GM21515 (cell line): ENCODE results near the gene VAPA.

ENCODE experiments used
- ATAC-seq: cut with Tn5 transposase; IDR thresholded peaks from one replicate; pipeline ENCODE4 v1.9.1; 2021; ENCODE audit not compliant: unreplicated experiment

The VAPA gene

GRCh38 chr18:9968081-9968848 lies 54.4 kb downstream of the VAPA start:
- ATAC-seq: no peak

DNA sequence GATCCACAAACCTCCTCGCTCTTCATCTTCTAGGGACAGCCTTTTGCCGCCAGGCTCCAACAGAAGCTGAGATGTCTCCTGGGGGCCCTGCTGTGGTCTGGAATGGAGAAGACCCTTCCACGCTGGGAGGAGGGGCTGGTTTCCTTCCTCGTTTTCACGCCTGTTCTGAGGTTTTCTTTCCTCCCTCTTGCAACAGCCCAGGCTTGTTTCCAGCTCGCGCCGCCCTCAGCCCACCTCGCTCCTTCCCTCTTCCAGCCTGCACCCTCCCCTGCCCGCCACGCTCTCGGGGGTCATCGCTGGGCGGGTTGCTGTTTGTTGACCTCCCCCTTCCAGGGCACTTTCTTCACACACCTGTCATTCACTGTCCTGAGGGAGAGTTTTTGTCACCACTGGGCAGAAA lies 55.4 kb downstream of the VAPA start:
- ATAC-seq: no peak

GRCh38 chr18:9971313-9971920 lies 57.6 kb downstream of the VAPA start:
- ATAC-seq: no peak

GRCh38 chr18:9973470-9973869 lies 59.7 kb downstream of the VAPA start:
- ATAC-seq: no peak

DNA sequence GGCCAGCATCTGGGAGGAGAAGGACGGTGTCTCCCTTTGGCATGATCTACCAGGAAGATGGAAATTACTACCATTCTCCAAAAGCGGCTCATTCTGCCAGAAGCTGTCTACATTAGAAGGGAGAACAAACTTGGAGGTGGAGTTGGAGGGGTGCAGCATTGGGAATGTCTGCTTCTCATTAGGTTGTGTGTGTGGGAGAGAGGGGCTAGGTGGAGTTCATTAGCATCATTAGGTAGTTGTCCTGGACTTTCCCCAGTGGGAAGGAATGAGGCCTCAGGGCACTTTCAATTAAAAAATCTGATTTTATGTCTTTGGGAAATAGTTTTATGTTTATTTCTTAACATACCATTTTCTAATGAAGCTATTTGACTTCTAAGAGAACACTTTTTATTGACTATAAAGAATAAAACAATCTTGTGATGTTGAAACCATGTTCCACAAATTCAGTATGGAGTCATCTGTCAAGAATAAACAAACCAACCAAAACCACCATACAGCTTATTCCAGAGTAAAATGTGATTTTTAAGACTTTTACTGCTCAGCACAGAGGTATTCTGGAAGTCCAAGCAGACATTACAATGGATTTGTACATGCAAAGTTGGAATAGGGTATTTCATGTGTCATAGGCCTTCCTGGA lies 60.6 kb downstream of the VAPA start:
- ATAC-seq: no peak

- no peak for ATAC-seq
These were observed 61.8 kb downstream of the VAPA start for GRCh38 chr18:9975658-9976057.

DNA sequence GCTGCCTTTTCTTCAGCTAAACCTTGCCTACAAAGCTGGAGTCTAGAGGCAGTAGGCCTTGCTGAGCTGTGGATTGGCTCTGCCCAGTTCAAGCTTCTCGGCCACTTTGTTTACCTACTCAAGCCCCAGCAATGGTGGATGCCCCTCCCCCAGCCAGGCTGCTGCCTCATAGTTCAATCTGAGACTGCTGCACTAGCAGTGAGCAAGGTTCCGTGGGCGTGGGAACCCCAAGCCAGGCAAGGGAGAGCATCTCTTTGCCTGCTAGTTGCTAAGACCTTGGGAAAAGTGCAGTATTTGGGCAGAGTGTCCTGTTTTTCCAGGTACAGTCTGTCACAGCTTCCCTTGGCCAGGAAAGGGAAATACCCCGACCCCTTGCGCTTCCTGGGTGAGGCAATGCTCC lies 68.9 kb downstream of the VAPA start:
- ATAC-seq: no peak

DNA sequence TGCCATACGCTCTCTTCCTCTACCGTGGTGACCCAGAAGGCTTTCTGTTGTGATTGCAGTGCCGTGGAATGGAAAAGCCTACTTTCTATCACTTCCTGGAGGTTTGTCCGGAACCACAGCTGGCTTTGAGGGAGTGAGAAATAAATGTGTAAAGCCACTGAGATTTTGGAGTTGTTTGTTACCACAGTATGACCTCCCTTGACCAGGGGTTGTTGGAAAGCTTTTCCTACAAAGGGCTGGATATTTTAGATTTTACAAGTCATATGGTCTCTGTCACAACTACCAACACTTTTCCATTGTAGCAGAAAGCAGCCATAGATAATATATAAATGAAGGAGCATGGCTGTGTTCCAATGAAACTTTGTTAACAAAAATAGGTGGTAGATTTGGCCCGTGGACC lies 70.3 kb downstream of the VAPA start:
- ATAC-seq: no peak

GRCh38 chr18:9985641-9986040 lies 71.8 kb downstream of the VAPA start:
- ATAC-seq: no peak

- ATAC-seq: no peak
These were observed 72.5 kb downstream of the VAPA start for GRCh38 chr18:9986156-9986930.

DNA sequence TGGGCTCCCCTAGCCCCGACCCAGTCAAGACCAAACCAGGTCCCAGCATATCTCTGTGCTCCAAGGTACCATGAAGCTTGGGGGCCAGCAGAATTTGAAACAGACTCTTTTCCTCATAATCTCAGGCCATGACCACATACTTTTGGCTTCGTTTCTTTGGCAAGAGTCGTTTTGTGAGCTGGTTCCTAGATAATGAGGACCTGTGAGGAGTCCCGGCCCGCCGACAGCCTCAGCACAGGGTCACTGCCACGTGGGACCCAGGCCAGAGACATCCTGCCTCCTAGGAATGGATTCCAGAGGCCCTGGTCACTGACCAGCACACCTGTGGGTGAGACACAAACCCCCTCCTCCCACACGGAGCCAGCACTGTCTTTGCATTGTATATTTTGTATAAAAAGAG lies 73.5 kb downstream of the VAPA start:
- no peak for ATAC-seq

GRCh38 chr18:9987931-9988330 lies 74.1 kb downstream of the VAPA start:
- ATAC-seq: no peak

GRCh38 chr18:9988665-9989064 lies 74.8 kb downstream of the VAPA start:
- ATAC-seq: no peak

DNA sequence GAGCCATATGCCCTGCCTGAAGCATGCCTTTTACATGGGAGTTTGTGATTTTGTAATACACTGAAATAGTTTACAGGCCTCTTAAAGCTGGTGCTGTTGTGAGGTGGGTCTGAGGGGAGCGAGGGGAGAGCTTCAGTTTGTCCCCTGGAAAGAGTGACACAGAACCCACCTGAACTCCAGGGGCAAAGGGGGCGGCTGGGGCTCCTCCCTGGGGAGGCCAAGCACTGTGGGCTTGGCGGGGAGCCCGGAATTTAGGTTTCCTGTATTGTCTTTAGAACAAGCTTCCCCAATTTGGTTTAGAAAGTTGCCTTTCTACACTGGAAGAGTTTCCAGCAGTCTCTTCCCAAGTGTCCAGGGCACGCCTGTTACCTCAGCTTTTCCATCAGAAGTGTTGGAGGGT lies 75.7 kb downstream of the VAPA start:
- ATAC-seq: no peak

GRCh38 chr18:9991011-9992000 lies 77.5 kb downstream of the VAPA start:
- no peak for ATAC-seq

GRCh38 chr18:9992300-9992972 lies 78.6 kb downstream of the VAPA start:
- no peak for ATAC-seq

- ATAC-seq: no peak
These were observed 79.2 kb downstream of the VAPA start for GRCh38 chr18:9992973-9993520.

DNA sequence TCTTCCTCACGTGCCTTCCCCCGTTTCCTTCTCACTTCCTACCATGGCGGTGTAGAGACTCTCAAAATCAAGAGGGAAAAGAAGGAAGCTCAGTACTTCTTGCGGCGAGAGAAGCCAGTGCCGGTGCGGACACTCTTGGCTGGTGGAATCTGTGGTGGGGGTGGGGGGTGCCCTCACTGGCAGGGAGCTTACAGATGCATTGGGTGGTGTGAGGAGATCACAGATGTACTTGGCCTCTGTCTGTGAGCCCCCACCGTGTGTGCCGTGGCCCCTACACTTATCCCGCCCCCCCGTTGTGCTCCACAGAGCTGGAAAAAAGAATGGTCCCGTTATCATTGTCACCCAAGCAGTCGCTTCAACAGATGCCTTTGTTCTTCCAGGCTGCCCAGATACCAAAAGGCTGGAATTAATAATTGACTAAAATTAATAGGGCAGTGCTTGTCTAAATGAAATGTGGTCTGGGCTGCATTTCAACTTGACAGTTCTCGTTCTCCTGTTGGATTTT lies 79.8 kb downstream of the VAPA start:
- no peak for ATAC-seq

- ATAC-seq: no peak
These were observed 80.3 kb downstream of the VAPA start for GRCh38 chr18:9994026-9994570.
